Sciatic nerve (tissue), 2 donors: ENCODE measurements around the gene USP31. TPM values are rescaled to one million over a fixed set of nuclear protein-coding genes. Genes with fewer than 3 reads are reported as not detected.

Source experiments
- ATAC-seq: fragments of 200-7000 bp; cut with Tn5 transposase; one replicate; pipeline ENCODE4 v1.9.1; 2020; ENCODE audit warnings: mild to moderate bottlenecking, moderate library complexity
- DNase-seq: peaks from one replicate; pipeline ENCODE4 v3.0.0-alpha.2; 2020; ENCODE audit warnings: low spot score
- intact Hi-C: fragments of 100-400 bp; cut with DNase I; formaldehyde crosslinking; loops from one replicate; pipeline ENCODE4 v1.14.2; 2022
- total RNA-seq: library from RNA; stranded (reverse); fragmentation: NEBNext Ultra II Directional; extraction: Animal tissue kit (Norgen Biotek cat#: 25700); gene quantifications from one replicate; pipeline ENCODE4 v1.2.1, GENCODE V29; 2021
- donor health status: DM: no; HTN: no; CAD: no.
- donor health status: DM: no; HTN: no; CAD: no.

The USP31 gene
- total RNA-seq, 1 donor from 2014 or later = 11.8 TPM

DNA sequence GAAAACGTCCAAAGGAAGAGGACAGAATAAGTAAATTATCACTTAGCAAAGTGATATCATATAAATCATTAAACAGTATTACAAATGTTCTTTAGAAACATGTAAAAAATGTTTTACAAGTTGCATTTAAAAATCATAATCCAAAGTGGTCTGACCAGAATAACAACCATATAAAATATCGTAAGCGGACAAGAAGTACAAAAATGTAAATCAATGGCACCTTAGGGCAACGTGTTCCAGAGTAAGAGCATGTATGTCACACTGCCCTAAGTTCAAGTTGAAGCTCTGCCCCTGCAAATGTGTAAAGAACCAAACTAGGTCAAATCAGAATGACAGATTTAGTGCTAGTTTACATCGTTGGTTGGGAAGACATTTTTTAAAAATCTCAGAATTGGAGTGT is 11.4 kb downstream of the USP31 start:
- ATAC-seq (no peak), DNase-seq (no peak)
- intact Hi-C loops = no loop called here

DNA sequence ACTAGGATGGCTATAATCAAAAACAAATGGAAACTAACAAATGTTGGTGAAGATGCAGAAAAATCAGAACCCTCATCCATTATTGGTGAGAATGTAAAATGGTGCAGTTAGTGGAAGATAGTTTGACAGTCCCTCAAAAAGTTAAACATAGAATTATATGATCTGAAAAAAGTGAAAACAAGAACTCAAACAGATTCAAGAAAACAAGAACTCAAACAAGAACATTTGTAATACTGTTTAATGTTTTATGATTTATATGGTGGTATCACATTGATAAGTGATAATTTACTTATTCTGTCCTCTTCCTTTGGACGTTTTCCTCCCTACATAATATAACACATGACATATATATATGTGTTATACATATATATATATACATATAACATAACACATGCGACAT is 12.0 kb downstream of the USP31 start:
- intact Hi-C loops = no loop called here
- no peak for DNase-seq
- no peak for ATAC-seq

DNA sequence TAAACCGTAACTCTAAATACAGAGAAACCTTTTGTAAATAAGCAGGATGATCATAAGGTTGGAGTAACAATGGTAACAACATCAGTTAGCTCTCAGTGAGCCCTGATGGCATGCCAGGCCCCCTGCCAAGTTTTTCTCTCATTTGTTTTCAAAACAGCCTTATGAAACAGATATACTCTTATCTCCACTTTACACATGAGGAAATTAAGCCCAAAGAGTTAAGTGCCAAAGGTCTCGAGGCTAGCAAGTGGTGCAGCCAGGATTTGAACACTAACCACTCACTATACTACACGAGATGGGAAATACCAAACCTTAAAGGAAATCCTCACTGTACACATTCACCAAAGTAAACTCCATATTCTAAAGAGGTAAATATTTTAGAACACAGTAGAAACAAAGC is 15.0 kb downstream of the USP31 start:
- intact Hi-C loops = no loop called here
- ATAC-seq = no peak
- DNase-seq = no peak

GRCh38 chr16:23132775-23133463 is 16.3 kb downstream of the USP31 start:
- DNase-seq (no peak), ATAC-seq (peak; percentile 63)
- intact Hi-C loops = no loop called here

- ATAC-seq = peak; percentile 80
These were observed 17.2 kb downstream of the USP31 start for GRCh38 chr16:23131931-23132621.

GRCh38 chr16:23131436-23131835 is 17.8 kb downstream of the USP31 start:
- intact Hi-C loops = no loop called here
- ATAC-seq (no peak), DNase-seq (no peak)

More at GRCh38 chr16:23131931-23132621, 17.2 kb downstream of the USP31 start:
- no peak for DNase-seq
- intact Hi-C loops = no loop called here

DNA sequence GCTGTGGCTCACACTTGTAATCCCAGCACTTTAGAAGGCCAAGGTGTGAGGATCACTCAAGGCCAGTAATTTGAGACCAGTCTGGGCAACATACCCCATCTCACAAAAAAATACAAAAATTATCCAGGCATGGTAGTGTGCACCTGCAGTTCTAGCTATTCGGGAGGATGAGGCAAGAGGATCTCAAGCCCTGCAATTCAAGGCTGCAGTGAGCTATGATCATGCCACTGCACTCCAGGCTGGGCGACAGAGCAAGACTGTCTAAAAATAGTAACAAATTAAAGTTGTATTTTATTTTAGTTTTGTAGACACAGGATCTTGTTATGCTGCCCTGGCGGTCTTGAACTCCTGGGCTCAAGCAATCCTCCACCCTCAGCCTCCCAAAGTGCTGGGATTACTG is 18.2 kb downstream of the USP31 start:
- intact Hi-C loops = no loop called here
- DNase-seq (no peak), ATAC-seq (no peak)

DNA sequence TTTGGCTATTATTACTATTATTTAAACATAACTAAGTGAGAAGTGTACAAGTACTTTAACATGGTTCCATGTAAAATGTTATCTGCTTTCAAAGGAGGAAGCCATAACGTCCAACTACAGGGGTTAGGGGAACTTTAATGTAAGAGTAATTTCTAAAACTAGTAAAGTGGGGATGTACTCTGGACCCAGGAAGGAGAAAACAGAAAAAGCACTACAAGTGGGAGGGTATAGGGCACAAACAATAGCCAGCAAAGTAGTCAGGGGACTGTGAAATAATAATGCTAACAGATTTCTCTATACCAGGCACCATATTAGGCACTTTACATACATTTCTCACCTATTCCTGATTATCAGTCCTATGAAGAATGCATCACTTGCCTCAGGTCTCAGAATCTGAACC is 19.6 kb downstream of the USP31 start:
- intact Hi-C loops = no loop called here
- no peak for DNase-seq
- no peak for ATAC-seq

GRCh38 chr16:23128056-23128455 is 21.2 kb downstream of the USP31 start:
- intact Hi-C loops = no loop called here
- ATAC-seq (no peak), DNase-seq (no peak)

DNA sequence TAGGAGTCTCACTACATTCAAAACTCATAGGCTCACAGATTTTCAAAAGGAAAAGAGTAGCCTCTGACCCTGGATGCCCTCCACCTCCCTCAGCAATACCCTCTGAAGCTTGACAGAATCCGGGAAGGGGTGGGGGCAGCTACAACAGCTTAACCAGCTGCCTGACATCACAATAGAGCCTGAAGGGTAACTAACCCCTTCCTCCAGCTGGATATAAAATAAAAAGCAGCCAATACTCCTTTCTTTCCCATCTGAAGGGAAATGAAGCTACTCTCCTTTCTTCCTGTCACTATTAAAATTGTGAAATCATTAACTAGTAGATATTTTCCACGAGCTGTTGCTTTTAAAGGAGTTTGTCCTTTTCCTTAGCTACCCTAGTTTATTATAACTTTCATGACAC is 24.0 kb downstream of the USP31 start:
- no peak for DNase-seq
- intact Hi-C loops = no loop called here
- ATAC-seq = no peak

DNA sequence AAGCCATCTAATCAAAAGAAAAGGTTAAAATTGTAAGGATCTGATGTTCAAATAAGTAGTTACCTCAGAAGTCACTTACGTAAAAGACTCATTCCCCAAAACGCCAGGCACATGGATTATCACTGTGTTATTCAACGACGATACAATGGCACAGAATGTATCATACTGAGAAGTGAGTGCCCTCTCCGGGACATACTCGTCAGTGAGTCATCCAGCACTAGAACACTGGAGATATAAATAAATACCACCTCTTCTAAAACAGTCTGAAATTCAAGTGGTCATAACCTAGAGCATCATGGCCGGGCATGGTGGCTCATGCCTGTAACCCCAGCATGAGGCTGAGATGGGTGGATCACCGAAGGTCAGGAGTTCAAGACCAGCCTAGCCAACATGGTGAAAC is 24.9 kb downstream of the USP31 start:
- DNase-seq (no peak), ATAC-seq (no peak)
- intact Hi-C loops = no loop called here

DNA sequence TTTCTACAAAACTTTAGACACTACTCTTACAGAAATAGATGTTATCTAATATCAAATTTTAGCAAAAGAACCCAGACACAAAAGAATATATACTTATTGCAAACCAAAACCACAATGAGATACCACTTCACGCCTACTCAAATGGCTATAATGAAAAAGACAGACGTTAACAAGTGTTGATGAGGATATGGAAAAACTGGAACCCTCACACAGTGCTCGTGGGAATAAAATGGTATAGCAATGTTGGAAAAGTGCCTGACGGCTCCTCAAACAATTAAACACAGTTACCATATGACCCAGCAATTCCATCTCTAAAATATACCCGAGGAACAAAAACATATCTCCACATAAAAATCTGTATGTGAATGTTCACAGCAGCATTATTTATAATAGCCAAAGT is 27.1 kb downstream of the USP31 start:
- no peak for ATAC-seq
- intact Hi-C loops = no loop called here
- no peak for DNase-seq

GRCh38 chr16:23121024-23121423 is 28.2 kb downstream of the USP31 start:
- intact Hi-C loops = no loop called here
- no peak for DNase-seq
- no peak for ATAC-seq

- DNase-seq (no peak), ATAC-seq (no peak)
- intact Hi-C loops = no loop called here
These were observed 28.7 kb downstream of the USP31 start for GRCh38 chr16:23120562-23120961.

DNA sequence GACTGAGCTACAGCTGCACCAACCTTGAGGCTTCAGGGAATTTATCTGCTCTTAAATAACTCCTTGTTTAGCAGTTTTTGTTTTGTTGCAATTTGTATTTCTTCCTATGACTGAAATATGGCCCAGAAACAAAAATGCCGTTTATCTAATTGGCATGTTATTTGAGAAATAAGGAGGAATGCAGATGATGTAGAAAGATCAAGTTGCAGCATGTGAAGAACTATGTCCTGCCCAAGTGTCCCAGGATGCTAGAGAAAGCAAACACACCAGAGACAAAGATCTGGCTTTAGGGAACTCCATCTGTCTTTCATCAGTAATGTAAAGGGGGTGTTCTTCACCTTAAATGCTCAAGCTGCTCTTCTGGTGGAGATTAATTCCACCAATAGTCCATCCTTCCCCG is 29.7 kb downstream of the USP31 start:
- no peak for DNase-seq
- intact Hi-C loops = no loop called here
- ATAC-seq = no peak

DNA sequence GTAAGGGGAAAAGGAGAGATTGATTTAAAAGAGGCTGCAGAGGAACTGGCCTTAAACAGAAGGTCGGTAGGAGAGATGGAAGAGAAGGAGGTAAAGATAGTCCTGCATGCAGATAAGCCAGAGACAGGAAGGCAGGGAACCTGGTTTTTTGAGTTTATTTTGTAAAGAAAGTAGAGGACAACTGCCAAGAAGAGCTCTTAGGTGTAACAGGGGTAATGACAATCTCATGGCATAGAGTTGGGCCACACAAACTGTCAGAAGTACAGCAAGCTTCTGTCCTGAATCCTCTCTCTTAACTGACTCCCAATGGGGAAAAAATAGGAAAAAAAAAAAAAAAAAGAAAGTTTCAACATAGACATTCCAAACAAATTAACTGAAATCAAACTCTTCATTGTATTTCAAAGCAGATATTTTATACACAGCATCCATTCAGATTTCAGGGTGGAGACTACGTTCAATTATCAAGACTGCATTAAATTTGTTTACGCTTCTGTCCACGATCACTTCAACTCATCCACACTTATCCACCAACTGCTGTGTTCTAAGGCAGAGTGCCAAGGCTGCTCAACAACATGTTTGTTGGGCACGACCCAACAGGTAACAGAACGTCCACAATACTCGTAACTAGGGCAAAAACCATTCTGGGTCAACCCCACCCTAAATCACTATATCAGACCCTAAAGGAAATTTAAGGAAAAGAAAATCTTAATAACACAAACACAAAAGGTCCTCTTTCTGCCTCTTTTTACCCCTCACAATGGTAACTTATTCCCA is 34.9 kb downstream of the USP31 start:
- DNase-seq = no peak
- no peak for ATAC-seq
- intact Hi-C loops = no loop called here

DNA sequence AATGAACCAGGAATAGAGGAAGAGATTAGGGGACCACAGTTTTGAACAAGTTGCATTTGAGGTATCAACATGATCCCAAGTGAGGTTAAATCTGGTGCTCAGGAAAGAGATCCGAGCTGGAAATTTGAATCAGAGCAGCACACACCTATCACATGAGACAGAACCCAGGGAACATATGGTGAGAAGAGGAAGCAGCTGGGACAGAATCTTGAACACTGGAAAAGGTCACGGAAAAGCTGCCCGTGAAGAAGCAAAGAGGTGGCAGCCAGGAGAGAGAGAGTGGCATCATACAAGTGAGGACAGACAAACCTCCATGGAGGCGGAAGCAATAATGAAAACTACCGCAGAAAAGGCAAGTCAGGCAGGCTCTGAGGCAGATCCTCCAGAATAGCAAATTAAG is 36.1 kb downstream of the USP31 start:
- DNase-seq (no peak), ATAC-seq (no peak)
- intact Hi-C loops = no loop called here

DNA sequence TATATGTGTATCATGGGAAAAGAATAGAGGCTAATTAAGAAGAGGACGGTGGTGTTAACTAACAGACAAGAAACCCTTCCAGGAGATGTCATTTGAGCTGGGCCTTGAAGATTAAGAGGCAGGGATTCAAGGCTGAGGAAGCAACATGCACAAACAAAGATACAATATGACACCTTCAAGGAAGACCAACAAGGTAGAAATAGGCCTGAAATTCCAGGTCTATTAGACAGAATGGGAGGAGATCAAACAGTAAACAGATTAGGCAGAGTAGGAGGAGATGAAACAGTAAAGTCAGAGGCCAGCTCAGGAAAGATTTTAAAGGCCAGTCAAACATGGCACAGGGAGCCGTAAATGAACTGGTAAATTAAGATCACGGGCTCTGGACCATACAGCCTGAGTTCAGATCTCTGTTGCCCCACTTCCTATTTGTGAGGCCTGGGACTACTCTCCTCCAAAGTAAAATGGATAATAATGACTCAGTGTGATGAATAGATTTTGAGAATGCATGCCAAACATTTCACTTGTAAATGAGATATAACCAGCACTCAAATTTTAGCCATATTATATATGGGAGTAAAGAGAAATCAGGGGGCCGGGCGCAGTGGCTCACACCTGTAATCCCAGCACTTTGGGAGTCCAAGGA is 38.9 kb downstream of the USP31 start:
- DNase-seq (no peak), ATAC-seq (no peak)
- intact Hi-C loops = no loop called here

GRCh38 chr16:23107936-23108335 is 41.3 kb downstream of the USP31 start:
- intact Hi-C loops = no loop called here
- ATAC-seq (no peak), DNase-seq (no peak)

DNA sequence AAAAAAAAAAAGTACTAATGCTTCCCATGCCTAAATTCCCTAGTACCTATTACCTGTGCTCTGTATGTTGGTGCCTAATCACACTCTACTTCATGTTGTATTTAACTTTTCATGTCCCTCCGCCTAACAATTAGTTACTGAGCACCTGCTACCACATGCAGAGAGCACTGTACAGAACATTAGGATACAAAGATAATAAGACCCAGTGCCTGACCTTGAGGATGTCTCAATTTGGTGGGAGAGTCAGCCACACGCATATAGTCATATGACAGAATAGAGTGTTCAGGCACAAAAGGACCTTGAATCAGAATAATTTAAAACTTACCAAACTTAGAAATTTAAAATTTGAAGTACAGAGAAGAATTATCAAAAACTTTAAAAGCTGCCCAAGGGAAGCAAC is 42.1 kb downstream of the USP31 start:
- intact Hi-C loops = no loop called here
- DNase-seq (no peak), ATAC-seq (no peak)
